ENCODE results near the gene MAMSTR.

Gene MAMSTR

DNA sequence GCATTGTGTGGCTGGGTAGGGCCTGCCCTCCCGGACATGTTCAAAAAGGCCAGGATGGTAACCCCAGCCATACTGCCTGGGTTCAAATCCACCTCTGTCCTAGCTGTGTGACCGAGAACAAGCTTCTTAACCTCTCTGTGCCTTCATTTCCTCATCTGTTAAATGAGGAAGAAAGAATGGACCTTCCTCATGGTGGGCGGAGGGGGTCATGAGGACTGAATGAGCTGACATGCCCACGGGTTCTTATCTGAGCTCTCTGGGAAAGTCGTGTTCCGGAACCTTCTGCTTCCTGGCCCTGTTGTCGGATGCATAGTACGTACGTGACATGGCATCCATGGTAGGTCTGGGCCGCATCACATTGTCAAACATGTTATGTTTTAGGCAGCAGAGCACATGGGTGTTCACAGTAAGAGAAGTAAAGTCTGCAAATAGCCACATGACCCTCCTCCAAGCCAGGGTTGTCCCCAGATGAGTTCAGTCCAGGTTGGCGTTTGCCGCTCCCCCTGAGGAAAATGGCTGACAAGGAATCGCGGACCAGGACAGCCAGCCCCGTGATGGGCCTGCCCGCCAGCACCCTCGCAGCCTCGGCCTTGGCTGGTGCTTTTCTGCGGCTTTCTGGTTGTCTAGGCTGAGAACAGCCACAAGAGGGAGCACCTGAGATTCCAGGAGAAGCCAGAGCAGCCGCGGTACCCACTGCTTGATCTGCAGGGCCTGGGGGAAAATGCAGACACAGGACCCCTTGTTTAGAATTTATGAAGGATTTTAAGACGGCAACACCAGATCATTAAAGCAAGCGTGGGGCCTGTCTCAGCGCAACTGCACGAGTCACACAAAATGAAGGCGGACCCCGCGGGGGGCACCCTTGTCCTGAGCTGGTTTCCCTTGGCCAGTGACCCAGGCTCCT, 44.4 kb downstream of the MAMSTR start:
- Histone ChIP-seq H3K79me2 (ENCODE audit: control insufficient read depth, low read length) (no peaks in the 10 kb centered on the region), H3K4me1 (ENCODE audit: control insufficient read depth, low read length) (peaks cover 9% of the 10 kb centered on the region), H3K9me2 (replicated peaks; ENCODE audit: control insufficient read depth, low read length) (no peaks in the 10 kb centered on the region), H4K20me1 (ENCODE audit: control insufficient read depth, insufficient read depth, low read depth, low read length) (no peaks in the 10 kb centered on the region), H3K4me3 (ENCODE audit: low read length) (no peak overlapping the region), H3F3A (ENCODE audit: control insufficient read depth, insufficient read depth) (no peaks in the 10 kb centered on the region), H3K36me3 (ENCODE audit: control insufficient read depth, low read length) (no peaks in the 10 kb centered on the region), H3K27me3 (ENCODE audit: control insufficient read depth, low read length) (no peaks in the 10 kb centered on the region), H3K27ac (ENCODE audit: low read depth, low read length) (no peak overlapping the region), H3K4me2 (ENCODE audit: low read length) (peak overlapping the region; percentile 45), H3K9me3 (ENCODE audit: control insufficient read depth, insufficient read depth, low read length) (no peaks in the 10 kb centered on the region)
- TF ChIP-seq, protein P1, sequence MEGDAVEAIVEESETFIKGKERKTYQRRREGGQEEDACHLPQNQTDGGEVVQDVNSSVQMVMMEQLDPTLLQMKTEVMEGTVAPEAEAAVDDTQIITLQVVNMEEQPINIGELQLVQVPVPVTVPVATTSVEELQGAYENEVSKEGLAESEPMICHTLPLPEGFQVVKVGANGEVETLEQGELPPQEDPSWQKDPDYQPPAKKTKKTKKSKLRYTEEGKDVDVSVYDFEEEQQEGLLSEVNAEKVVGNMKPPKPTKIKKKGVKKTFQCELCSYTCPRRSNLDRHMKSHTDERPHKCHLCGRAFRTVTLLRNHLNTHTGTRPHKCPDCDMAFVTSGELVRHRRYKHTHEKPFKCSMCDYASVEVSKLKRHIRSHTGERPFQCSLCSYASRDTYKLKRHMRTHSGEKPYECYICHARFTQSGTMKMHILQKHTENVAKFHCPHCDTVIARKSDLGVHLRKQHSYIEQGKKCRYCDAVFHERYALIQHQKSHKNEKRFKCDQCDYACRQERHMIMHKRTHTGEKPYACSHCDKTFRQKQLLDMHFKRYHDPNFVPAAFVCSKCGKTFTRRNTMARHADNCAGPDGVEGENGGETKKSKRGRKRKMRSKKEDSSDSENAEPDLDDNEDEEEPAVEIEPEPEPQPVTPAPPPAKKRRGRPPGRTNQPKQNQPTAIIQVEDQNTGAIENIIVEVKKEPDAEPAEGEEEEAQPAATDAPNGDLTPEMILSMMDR (IDR thresholded peaks at IDR 0.05; ENCODE audit: low read depth, low read length, poor library complexity, severe bottlenecking) = peak; percentile 94
- TF ChIP-seq EZH2phosphoT487 (IDR thresholded peaks at IDR 0.05; ENCODE audit: borderline replicate concordance, low read length) = no peak

DNA sequence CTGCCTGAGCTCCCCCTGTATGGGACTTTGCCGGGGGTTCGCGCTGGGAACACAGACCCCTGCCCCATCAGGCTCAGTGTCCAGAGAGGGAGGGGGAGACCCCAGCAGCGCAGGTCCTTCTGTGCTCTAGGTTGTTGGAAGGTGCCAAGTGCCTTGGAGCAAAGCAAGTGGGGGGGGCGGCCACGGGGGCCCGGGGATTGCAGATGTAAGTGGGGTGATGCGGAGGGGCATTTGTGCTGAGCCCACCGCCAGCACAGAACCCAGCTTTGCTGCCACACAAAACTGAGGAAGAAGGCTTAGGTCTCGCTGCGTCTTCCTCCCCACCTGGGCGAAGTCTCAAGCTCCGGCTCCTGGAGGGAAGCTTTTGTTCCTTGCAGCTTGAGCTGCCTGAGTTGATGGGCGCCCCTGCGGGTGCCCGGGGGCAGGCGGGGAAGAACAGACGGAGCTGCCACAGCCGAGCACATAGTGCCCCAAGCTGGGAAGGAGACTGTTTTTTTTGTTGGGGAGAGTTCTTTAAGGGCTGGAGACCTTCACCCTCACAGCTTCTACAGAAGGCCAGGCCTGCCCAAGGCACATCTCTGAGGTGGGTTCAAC, 45.2 kb downstream of the MAMSTR start:
- H3K4me3 ChIP-seq (ENCODE audit: low read length) = no peak overlapping the region
- H3K27me3 ChIP-seq (ENCODE audit: control insufficient read depth, low read length) = no peaks in the 10 kb centered on the region
- no peaks in the 10 kb centered on the region for H3K9me2 ChIP-seq (replicated peaks; ENCODE audit: control insufficient read depth, low read length)
- peaks cover 9% of the 10 kb centered on the region for H3K4me1 ChIP-seq (ENCODE audit: control insufficient read depth, low read length)
- H3K9me3 ChIP-seq (ENCODE audit: control insufficient read depth, insufficient read depth, low read length) = peaks cover 5% of the 10 kb centered on the region; the same call in 1 of the 2 replicates
- TF ChIP-seq EZH2phosphoT487 (IDR thresholded peaks at IDR 0.05; ENCODE audit: borderline replicate concordance, low read length) = no peak
- TF ChIP-seq, protein P1 (IDR thresholded peaks at IDR 0.05; ENCODE audit: low read depth, low read length, poor library complexity, severe bottlenecking) = no peak
- no peaks in the 10 kb centered on the region for H3F3A ChIP-seq (ENCODE audit: control insufficient read depth, insufficient read depth)
- H4K20me1 ChIP-seq (ENCODE audit: control insufficient read depth, insufficient read depth, low read depth, low read length) = no peaks in the 10 kb centered on the region
- no peaks in the 10 kb centered on the region for H3K36me3 ChIP-seq (ENCODE audit: control insufficient read depth, low read length)
- H3K4me2 ChIP-seq (ENCODE audit: low read length) = no peak overlapping the region
- no peaks in the 10 kb centered on the region for H3K79me2 ChIP-seq (ENCODE audit: control insufficient read depth, low read length)
- no peak overlapping the region for H3K27ac ChIP-seq (ENCODE audit: low read depth, low read length)

DNA sequence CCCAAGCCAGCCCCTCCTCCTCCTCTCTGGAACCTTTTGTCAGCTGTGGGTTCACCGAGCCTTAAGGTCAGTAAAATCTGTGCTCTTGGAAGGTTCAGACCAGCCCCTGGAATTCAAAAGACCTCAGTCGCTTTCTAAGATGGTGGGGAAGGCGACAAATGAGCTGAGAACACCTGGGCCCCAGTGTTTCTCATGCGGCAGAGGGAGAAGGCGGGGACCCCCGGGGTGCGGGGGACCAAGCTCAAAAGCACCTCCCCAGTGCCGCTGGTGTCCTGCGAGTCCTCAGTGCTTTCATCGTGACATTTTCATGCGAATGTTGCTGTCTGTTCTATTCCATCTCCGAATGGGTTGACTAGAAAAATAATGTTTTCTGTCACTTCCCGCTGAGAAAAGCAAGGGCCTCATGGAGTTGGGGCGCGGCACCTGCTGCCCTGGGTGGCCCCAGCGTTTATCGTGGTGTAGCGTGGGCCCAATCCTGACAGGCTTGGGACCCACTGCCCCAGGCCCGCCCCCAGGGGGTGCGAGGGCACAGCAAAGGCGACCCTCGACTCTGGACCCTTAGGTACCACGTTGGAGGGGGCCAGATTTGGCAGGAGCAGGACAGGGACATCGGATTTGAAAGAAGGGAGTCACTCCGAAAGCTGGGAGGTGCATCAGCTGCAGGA, 46.0 kb downstream of the MAMSTR start:
- Histone ChIP-seq H3K9me3 (ENCODE audit: control insufficient read depth, insufficient read depth, low read length) (peaks cover 5% of the 10 kb centered on the region; the same call in 1 of the 2 replicates), H3K36me3 (ENCODE audit: control insufficient read depth, low read length) (no peaks in the 10 kb centered on the region), H3K27ac (ENCODE audit: low read depth, low read length) (no peak overlapping the region), H3F3A (ENCODE audit: control insufficient read depth, insufficient read depth) (no peaks in the 10 kb centered on the region), H3K27me3 (ENCODE audit: control insufficient read depth, low read length) (no peaks in the 10 kb centered on the region), H3K79me2 (ENCODE audit: control insufficient read depth, low read length) (no peaks in the 10 kb centered on the region), H3K4me1 (ENCODE audit: control insufficient read depth, low read length) (peaks cover 9% of the 10 kb centered on the region), H3K9me2 (replicated peaks; ENCODE audit: control insufficient read depth, low read length) (no peaks in the 10 kb centered on the region), H3K4me3 (ENCODE audit: low read length) (no peak overlapping the region), H3K4me2 (ENCODE audit: low read length) (no peak overlapping the region), H4K20me1 (ENCODE audit: control insufficient read depth, insufficient read depth, low read depth, low read length) (no peaks in the 10 kb centered on the region)
- TF ChIP-seq, protein P1 (IDR thresholded peaks at IDR 0.05; ENCODE audit: low read depth, low read length, poor library complexity, severe bottlenecking) = no peak
- TF ChIP-seq EZH2phosphoT487 (IDR thresholded peaks at IDR 0.05; ENCODE audit: borderline replicate concordance, low read length) = no peak

Measured in DOHH2 (cell line).